Right lobe of liver (tissue), 4 donors: ENCODE results near the gene OR52E6.

Experiments
- CTCF ChIP-seq, 4 donors: fragments of 200-600 bp in 3 of 4; fragments of 450-650 bp in 1 of 4; IDR thresholded peaks; one replicate each; pipeline versions ENCODE4 v1.5.1 to v1.8.0; 2016 to 2022; ENCODE audit warnings: antibody characterized with exemption in 4 of 4, mild to moderate bottlenecking in 2 of 4
- POLR2A ChIP-seq: fragments of 450-650 bp; IDR thresholded peaks from one replicate; pipeline ENCODE4 v1.6.1; 2017; ENCODE audit warnings: antibody characterized with exemption, mild to moderate bottlenecking
- donor health status: DM: no; HTN: no; CAD: no.
- donor health status: DM: no; HTN: no; CAD: no.
- donor health status: DM: no; HTN: yes; CAD: no.

GRCh38 chr11:5880329-5880728, 38.6 kb upstream of the OR52E6 start, which contains the start of gene OR52E4:
- no peak for TF ChIP-seq CTCF (IDR thresholded peaks at IDR 0.05)
- no peak for TF ChIP-seq POLR2A
